Gastroesophageal sphincter (tissue), 3 donors: ENCODE data around the gene ADRA2C.

Source experiments
- EP300 ChIP-seq: sonication (generic); formaldehyde crosslinking; IDR thresholded peaks from one replicate; pipeline ENCODE4 v1.6.1; 2017; ENCODE audit warnings: antibody characterized with exemption, mild to moderate bottlenecking
- TF ChIP-seq, protein P1 (sequence below), 4 experiments: fragments of 200-600 bp in 2 of 4; fragments of 450-650 bp in 2 of 4; sonication (generic) in 1 of 4; IDR thresholded peaks; one replicate each; pipeline ENCODE4 v1.5.1; 2017 to 2019; ENCODE audit warnings: antibody characterized with exemption in 4 of 4, mild to moderate bottlenecking in 2 of 4, moderate library complexity in 2 of 4

DNA sequence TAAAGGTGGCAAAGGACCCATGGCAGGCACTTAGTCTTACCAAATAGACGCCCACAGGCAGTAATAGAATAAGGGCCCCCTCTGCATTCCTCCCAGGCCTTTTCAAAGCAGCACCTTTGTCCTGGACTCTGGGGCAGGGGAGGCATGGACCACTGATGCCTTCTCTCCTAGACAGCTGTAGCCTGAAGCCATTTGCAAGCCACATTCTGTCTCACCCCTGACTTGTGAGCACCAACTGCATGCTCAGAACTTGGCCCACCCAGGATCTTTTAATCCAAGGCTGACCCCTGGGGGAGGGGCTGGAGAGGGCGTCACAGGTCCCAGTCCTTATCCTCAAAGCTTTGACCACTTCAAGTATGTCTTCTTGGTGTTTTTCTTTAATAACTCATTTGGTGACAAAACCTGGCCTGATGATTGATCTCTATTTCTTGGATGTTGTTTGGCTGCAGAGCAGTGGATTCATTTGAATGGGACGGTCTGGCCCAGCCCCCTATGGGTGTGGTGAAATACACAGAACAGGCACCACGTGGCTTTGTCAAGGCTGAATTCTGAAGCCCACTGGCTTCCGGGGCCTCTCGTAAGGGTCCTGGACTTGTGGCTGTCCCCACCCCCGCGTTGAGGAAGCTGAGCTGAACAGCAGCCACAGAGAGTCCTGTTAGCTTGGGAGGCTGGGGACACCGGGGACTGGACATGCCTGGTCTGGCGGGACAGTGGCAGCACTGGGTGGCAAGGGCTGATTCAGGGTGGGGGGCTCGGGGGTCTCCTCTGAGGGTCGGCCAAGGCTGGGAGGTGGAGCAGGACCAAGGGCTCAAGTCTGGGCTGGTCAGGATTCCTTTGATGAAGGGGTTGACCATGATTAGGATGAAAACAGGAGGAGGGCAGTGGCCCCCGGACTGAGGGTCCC lies 36.6 kb downstream of the ADRA2C start:
- TF ChIP-seq, protein P1, sequence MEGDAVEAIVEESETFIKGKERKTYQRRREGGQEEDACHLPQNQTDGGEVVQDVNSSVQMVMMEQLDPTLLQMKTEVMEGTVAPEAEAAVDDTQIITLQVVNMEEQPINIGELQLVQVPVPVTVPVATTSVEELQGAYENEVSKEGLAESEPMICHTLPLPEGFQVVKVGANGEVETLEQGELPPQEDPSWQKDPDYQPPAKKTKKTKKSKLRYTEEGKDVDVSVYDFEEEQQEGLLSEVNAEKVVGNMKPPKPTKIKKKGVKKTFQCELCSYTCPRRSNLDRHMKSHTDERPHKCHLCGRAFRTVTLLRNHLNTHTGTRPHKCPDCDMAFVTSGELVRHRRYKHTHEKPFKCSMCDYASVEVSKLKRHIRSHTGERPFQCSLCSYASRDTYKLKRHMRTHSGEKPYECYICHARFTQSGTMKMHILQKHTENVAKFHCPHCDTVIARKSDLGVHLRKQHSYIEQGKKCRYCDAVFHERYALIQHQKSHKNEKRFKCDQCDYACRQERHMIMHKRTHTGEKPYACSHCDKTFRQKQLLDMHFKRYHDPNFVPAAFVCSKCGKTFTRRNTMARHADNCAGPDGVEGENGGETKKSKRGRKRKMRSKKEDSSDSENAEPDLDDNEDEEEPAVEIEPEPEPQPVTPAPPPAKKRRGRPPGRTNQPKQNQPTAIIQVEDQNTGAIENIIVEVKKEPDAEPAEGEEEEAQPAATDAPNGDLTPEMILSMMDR (IDR thresholded peaks at IDR 0.05), result no peak
- TF ChIP-seq EP300, result no peak
